Caco-2 (cell line): Measurements from ENCODE around the gene ARID3C. TPM values are rescaled to one million over a fixed set of nuclear protein-coding genes. Genes with fewer than 3 reads are reported as not detected.

Source experiments
- BruUV-seq: library from RNA; stranded (reverse); fragments of 400-500 nt; replicated peaks from 2 replicates; lab custom pipeline; 2021; lab: Mats Ljungman, UMichigan
- CTCF ChIA-PET: fragments of 300-600 bp; sonication (Branson Sonifier 250); formaldehyde crosslinking; loops from one replicate; lab custom pipeline; 2022; ENCODE audit warnings: antibody characterized with exemption; lab: Charles Lee
- POLR2A ChIA-PET: fragments of 300-600 bp; sonication (Branson Sonifier 250); formaldehyde crosslinking; loops from one replicate; lab custom pipeline; 2022; ENCODE audit warnings: antibody characterized with exemption; lab: Charles Lee
- DNase-seq, 2 experiments: peaks; one replicate each; pipeline versions ENCODE4 v3.0.0 to v3.0.0-alpha.2; 2020 to 2022
- H3K27me3 ChIP-seq: replicated peaks from 2 replicates; pipeline ENCODE4 v1.6.0; 2011; ENCODE audit warnings: low read length; ENCODE audit not compliant: control insufficient read depth, insufficient read depth
- H3K36me3 ChIP-seq: 2 replicates; pipeline ENCODE4 v1.5.1; 2011; ENCODE audit warnings: low read length; ENCODE audit not compliant: control insufficient read depth, insufficient read depth
- H3K4me1 ChIP-seq: fragments of 250-450 bp; sonication (Bioruptor Pico); 2 replicates; pipeline ENCODE4 v1.5.1; 2020; ENCODE audit warnings: mild to moderate bottlenecking
- H3K4me3 ChIP-seq: 2 replicates; pipeline ENCODE4 v1.5.1; 2011; ENCODE audit warnings: low read depth, mild to moderate bottlenecking, control low read depth, low read length
- H3K9me3 ChIP-seq: fragments of 250-450 bp; sonication (Bioruptor Pico); 2 replicates; pipeline ENCODE4 v1.5.1; 2020; ENCODE audit warnings: mild to moderate bottlenecking, moderate library complexity
- H3K27ac Mint-ChIP-seq: one replicate; pipeline ENCODE4 v1.8.0; 2022; ENCODE audit warnings: mixed read lengths; ENCODE audit not compliant: unreplicated experiment
- H3K27me3 Mint-ChIP-seq: one replicate; pipeline ENCODE4 v1.8.0; 2022; ENCODE audit warnings: mixed read lengths; ENCODE audit not compliant: insufficient read depth, unreplicated experiment
- H3K36me3 Mint-ChIP-seq: one replicate; pipeline ENCODE4 v1.8.0; 2022; ENCODE audit warnings: mild to moderate bottlenecking, mixed read lengths; ENCODE audit not compliant: insufficient read depth, unreplicated experiment
- H3K4me1 Mint-ChIP-seq: one replicate; pipeline ENCODE4 v1.8.0; 2022; ENCODE audit warnings: low read depth, mixed read lengths; ENCODE audit not compliant: unreplicated experiment
- H3K4me3 Mint-ChIP-seq: one replicate; pipeline ENCODE4 v1.8.0; 2022; ENCODE audit warnings: mild to moderate bottlenecking, moderate library complexity, mixed read lengths; ENCODE audit not compliant: unreplicated experiment
- H3K9me3 Mint-ChIP-seq: one replicate; pipeline ENCODE4 v1.8.0; 2022; ENCODE audit warnings: mixed read lengths; ENCODE audit not compliant: unreplicated experiment
- intact Hi-C: fragments of 100-400 bp; cut with micrococcal nuclease; formaldehyde crosslinking; loops from one replicate; pipeline ENCODE4 v1.10.0; 2022; ENCODE audit not compliant: unreplicated experiment
- total RNA-seq: library from RNA; stranded (reverse); gene quantifications from 2 replicates; pipeline ENCODE4 v1.2.3, GENCODE V29; 2022
- TF ChIP-seq, protein P1 (sequence below), 2 experiments: fragments of 200-600 bp in 1 of 2; IDR thresholded peaks; 1 replicate in 1 of 2; 2 replicates in 1 of 2; pipeline versions ENCODE4 v1.5.1 to v1.8.0; 2011 to 2022; ENCODE audit warnings: antibody characterized with exemption in 1 of 2, control low read depth in 1 of 2, inconsistent platforms in 1 of 2, low read depth in 1 of 2, low read length in 1 of 2, mild to moderate bottlenecking in 1 of 2, moderate library complexity in 1 of 2; ENCODE audit not compliant: insufficient read depth in 1 of 2, severe bottlenecking in 1 of 2, unreplicated experiment in 1 of 2

The ARID3C gene
- total RNA-seq, 1 experiment from 2014 or later, result not detected

DNA sequence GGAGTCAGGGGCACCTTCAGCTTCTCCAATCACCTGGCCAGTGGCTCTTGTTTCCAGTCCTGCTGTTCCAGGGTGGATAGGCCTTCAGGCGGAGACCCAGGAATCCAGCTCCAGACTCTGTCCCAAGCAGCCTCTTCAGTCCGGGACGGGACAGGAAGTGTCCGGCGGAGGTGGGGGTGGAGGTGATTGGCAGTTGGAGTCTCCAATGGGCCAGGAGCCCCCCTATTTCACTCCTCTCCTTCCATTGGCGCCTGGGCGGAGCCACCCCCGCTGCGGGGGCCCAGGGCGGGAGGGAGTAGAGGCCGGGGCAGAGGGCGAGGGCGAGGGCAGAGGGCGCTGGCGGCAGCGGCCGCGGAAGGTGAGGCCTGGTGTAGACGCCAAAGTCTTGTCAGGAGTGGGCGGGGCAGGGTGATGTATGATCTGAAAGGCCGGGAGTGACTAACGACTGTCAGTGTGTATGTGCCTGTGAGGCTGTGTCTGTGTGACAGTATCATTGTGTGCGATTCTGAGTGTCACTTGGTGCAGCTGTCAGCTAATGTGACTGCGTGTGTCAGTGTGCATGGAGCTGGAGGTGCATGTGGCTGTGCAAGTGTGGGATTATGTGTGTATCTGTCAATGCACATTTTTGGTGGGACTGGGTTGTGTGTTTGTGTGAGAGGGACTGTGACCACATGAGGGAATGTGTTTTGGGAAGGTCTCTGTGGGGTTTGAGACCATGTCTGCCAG, 23.2 kb upstream of the ARID3C start, which contains the start of gene IL11RA:
Gene IL11RA, plus strand, starts transcription at position 310 of the 726 bp plus-strand sequence. CDS start 3,033 bp downstream, outside the sequence.
- Mint-ChIP-seq H3K27ac (peak within 1 kb of the TSS; percentile 62), H3K4me1 (peaks cover 30% of the 10 kb centered on the region), H3K9me3 (no peaks in the 10 kb centered on the region), H3K36me3 (peaks cover 28% of the 10 kb centered on the region), H3K4me3 (peak within 1 kb of the TSS; percentile 66), H3K27me3 (no peaks in the 10 kb centered on the region)
- intact Hi-C loops, result loop anchor here (1.0 to 10.0 kb wide), 4 partner anchors 8 to 53 kb away; partner anchors contain the start of gene SIGMAR1
- ChIA-PET CTCF (interaction anchor here (1.4 kb wide), 3 partner anchors 10 to 18 kb away, joined by 4 to 5 read pairs (median 5); partner anchors contain the start of gene SIGMAR1), POLR2A (interaction anchor here (0.7 to 2.6 kb wide), 4 partner anchors 13 to 129 kb away, joined by 3 to 11 read pairs (median 4); partner anchors contain the start of gene SIGMAR1)
- TF ChIP-seq, protein P1, sequence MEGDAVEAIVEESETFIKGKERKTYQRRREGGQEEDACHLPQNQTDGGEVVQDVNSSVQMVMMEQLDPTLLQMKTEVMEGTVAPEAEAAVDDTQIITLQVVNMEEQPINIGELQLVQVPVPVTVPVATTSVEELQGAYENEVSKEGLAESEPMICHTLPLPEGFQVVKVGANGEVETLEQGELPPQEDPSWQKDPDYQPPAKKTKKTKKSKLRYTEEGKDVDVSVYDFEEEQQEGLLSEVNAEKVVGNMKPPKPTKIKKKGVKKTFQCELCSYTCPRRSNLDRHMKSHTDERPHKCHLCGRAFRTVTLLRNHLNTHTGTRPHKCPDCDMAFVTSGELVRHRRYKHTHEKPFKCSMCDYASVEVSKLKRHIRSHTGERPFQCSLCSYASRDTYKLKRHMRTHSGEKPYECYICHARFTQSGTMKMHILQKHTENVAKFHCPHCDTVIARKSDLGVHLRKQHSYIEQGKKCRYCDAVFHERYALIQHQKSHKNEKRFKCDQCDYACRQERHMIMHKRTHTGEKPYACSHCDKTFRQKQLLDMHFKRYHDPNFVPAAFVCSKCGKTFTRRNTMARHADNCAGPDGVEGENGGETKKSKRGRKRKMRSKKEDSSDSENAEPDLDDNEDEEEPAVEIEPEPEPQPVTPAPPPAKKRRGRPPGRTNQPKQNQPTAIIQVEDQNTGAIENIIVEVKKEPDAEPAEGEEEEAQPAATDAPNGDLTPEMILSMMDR (IDR thresholded peaks at IDR 0.05; ENCODE audit: insufficient read depth in 1 of 2, low read depth in 1 of 2, low read length in 1 of 2, severe bottlenecking in 1 of 2, unreplicated experiment in 1 of 2), result peak in 1 of 2 experiments; percentile 20
- Histone ChIP-seq H3K36me3 (no peaks in the 10 kb centered on the region), H3K4me1 (peaks cover 30% of the 10 kb centered on the region), H3K9me3 (no peaks in the 10 kb centered on the region), H3K4me3 (peak within 1 kb of the TSS; percentile 31), H3K27me3 (no peaks in the 10 kb centered on the region)
- peak; percentile 97 to 98 for DNase-seq
- BruUV-seq, result no TSS peak

DNA sequence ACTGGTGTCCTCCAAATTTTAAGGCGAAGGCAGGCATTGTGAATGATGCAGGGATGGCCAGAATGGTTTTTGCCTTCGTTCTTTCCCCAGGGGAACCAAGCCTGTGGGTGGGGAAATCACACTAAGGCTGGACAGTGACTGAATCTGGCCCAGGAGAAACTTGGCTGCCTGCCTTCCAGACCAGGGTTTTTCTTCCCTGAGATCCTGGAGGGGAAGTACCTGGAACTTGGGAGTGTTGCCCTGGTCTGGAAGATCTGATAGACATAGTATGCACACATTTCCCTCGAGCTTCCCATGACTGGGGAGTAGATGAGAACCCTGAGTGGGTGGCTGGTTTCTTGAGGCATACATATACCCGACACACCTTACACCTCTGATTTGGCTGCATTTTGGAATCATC, 22.5 kb upstream of the ARID3C start:
- H3K36me3 Mint-ChIP-seq, result peaks cover 28% of the 10 kb centered on the region
- H3K27me3 Mint-ChIP-seq, result no peaks in the 10 kb centered on the region
- Histone ChIP-seq H3K4me1 (peaks cover 30% of the 10 kb centered on the region), H3K9me3 (no peaks in the 10 kb centered on the region), H3K4me3 (peak overlapping the region; percentile 31), H3K27me3 (no peaks in the 10 kb centered on the region), H3K36me3 (no peaks in the 10 kb centered on the region)
- BruUV-seq, result TSS peak; percentile 93
- TF ChIP-seq, protein P1 (IDR thresholded peaks at IDR 0.05; ENCODE audit: insufficient read depth in 1 of 2, low read depth in 1 of 2, low read length in 1 of 2, severe bottlenecking in 1 of 2, unreplicated experiment in 1 of 2), result no peak
- H3K27ac Mint-ChIP-seq, result peak overlapping the region; percentile 62
- ChIA-PET POLR2A (interaction anchor here (0.7 to 2.6 kb wide), 4 partner anchors 14 to 128 kb away, joined by 3 to 11 read pairs (median 4); partner anchors contain the start of gene SIGMAR1), CTCF (interaction anchor here (1.4 kb wide), 3 partner anchors 9 to 17 kb away, joined by 4 to 5 read pairs (median 5); partner anchors contain the start of gene SIGMAR1)
- H3K9me3 Mint-ChIP-seq, result no peaks in the 10 kb centered on the region
- peak overlapping the region; percentile 66 for H3K4me3 Mint-ChIP-seq
- peaks cover 30% of the 10 kb centered on the region for H3K4me1 Mint-ChIP-seq
- no peak for DNase-seq
- intact Hi-C loops, result loop anchor here (10.0 kb wide), 1 partner anchor 53 kb away; no protein-coding TSS in a partner anchor

DNA sequence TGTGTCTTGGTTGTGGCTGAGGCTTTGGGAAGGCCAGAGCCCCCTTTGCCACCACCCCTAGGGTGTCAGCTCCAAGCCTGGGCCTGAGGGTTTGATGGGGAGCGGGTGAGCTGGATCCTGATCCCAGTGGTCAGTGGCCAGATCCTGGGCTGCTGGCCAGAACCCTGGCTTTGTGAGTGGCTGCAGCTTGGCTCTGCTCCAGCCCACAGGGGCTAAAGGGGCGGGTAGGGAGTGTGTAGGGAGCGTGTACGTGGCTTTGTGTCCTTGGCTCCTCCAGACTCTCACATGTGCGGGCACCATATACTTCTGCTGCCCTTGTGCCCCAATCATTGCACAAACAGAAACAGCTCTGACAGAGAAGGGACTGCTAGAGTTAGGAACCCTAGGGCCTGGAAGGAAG, 21.9 kb upstream of the ARID3C start:
- TF ChIP-seq, protein P1 (IDR thresholded peaks at IDR 0.05; ENCODE audit: insufficient read depth in 1 of 2, low read depth in 1 of 2, low read length in 1 of 2, severe bottlenecking in 1 of 2, unreplicated experiment in 1 of 2), result no peak
- no peak overlapping the region for H3K4me3 ChIP-seq
- Mint-ChIP-seq H3K27me3 (no peaks in the 10 kb centered on the region), H3K4me3 (peak overlapping the region; percentile 66), H3K9me3 (no peaks in the 10 kb centered on the region), H3K36me3 (peaks cover 28% of the 10 kb centered on the region), H3K27ac (peak overlapping the region; percentile 62), H3K4me1 (peaks cover 30% of the 10 kb centered on the region)
- intact Hi-C loops, result loop anchor here (10.0 kb wide), 1 partner anchor 54 kb away; no protein-coding TSS in a partner anchor
- POLR2A ChIA-PET, result interaction anchor here (2.6 kb wide), 1 partner anchor 14 kb away, joined by 11 read pairs; the partner anchor contains the start of gene SIGMAR1
- CTCF ChIA-PET, result interaction anchor here (1.4 kb wide), 3 partner anchors 8 to 17 kb away, joined by 4 to 5 read pairs (median 5); partner anchors contain the start of gene SIGMAR1
- no peak for DNase-seq
- no peaks in the 10 kb centered on the region for H3K9me3 ChIP-seq
- peaks cover 35% of the 10 kb centered on the region for H3K4me1 ChIP-seq
- no peaks in the 10 kb centered on the region for H3K36me3 ChIP-seq
- no TSS peak for BruUV-seq
- H3K27me3 ChIP-seq, result no peaks in the 10 kb centered on the region
